WTC11 (cell line): Measurements from ENCODE around the gene RRP1B. TPM values are rescaled to one million over a fixed set of nuclear protein-coding genes. Genes with fewer than 3 reads are reported as not detected.

Experiments
- ATAC-seq: fragments of 200-7000 bp; cut with Tn5 transposase; 2 replicates; pipeline ENCODE4 v1.10.0; 2021; ENCODE audit warnings: mild to moderate bottlenecking, moderate library complexity
- CTCF ChIA-PET: fragments of 300-600 bp; sonication (Branson Sonifier 250); formaldehyde crosslinking; loops from one replicate; lab custom pipeline; 2021; ENCODE audit warnings: antibody characterized with exemption; lab: Charles Lee
- POLR2A ChIA-PET: fragments of 350-600 bp; sonication (Branson Sonifier 250); formaldehyde crosslinking; loops from one replicate; lab custom pipeline; 2021; ENCODE audit warnings: antibody characterized with exemption; lab: Charles Lee
- DNase-seq: peaks from one replicate; pipeline ENCODE4 v3.0.0; 2021; ENCODE audit warnings: low spot score
- H3K27ac Mint-ChIP-seq: 2 replicates; pipeline ENCODE4 v1.8.0; 2021; ENCODE audit warnings: mixed read lengths
- H3K27me3 Mint-ChIP-seq: 2 replicates; pipeline ENCODE4 v1.8.0; 2021; ENCODE audit warnings: low read depth, mild to moderate bottlenecking, moderate library complexity, mixed read lengths
- H3K36me3 Mint-ChIP-seq: 2 replicates; pipeline ENCODE4 v1.8.0; 2021; ENCODE audit warnings: mixed read lengths
- H3K4me1 Mint-ChIP-seq: 2 replicates; pipeline ENCODE4 v1.8.0; 2022; ENCODE audit warnings: mixed read lengths
- H3K4me3 Mint-ChIP-seq: 2 replicates; pipeline ENCODE4 v1.8.0; 2021; ENCODE audit warnings: mild to moderate bottlenecking, moderate library complexity, mixed read lengths
- H3K9me3 Mint-ChIP-seq: 2 replicates; pipeline ENCODE4 v1.8.0; 2021; ENCODE audit warnings: mixed read lengths
- CBFB ChIP-seq: sonication (generic); formaldehyde crosslinking; IDR thresholded peaks from 2 replicates; pipeline ENCODE4 v1.8.1; 2022; ENCODE audit warnings: mild to moderate bottlenecking, low read depth, missing genetic modification reagents
- ESRRA ChIP-seq: sonication (generic); formaldehyde crosslinking; IDR thresholded peaks from 2 replicates; pipeline ENCODE4 v1.8.1; 2022; ENCODE audit warnings: mild to moderate bottlenecking, missing genetic modification reagents, borderline replicate concordance
- GRHL2 ChIP-seq: fragments of 250-450 bp; sonication (Bioruptor Pico); IDR thresholded peaks from 2 replicates; pipeline ENCODE4 v1.8.0; 2022; ENCODE audit warnings: mild to moderate bottlenecking, moderate library complexity; ENCODE audit not compliant: insufficient replicate concordance, severe bottlenecking
- NFATC4 ChIP-seq: fragments of 250-450 bp; sonication (Bioruptor Pico); IDR thresholded peaks from 2 replicates; pipeline ENCODE4 v1.9.0; 2021; ENCODE audit warnings: mild to moderate bottlenecking
- NR2C2 ChIP-seq: sonication (generic); formaldehyde crosslinking; IDR thresholded peaks from 2 replicates; pipeline ENCODE4 v1.8.0; 2022; ENCODE audit warnings: mild to moderate bottlenecking, missing genetic modification reagents
- RELA ChIP-seq: sonication (generic); formaldehyde crosslinking; IDR thresholded peaks from 2 replicates; pipeline ENCODE4 v1.8.1; 2022; ENCODE audit warnings: missing genetic modification reagents, mild to moderate bottlenecking, borderline replicate concordance
- SMAD3 ChIP-seq: sonication (generic); formaldehyde crosslinking; IDR thresholded peaks from 2 replicates; pipeline ENCODE4 v1.8.0; 2022; ENCODE audit warnings: missing genetic modification reagents, mild to moderate bottlenecking, borderline replicate concordance
- SP1 ChIP-seq: sonication (generic); formaldehyde crosslinking; conservative IDR thresholded peaks from 2 replicates; pipeline ENCODE4 v1.8.1; 2022; ENCODE audit warnings: missing genetic modification reagents
- ZNF121 ChIP-seq: sonication (generic); formaldehyde crosslinking; IDR thresholded peaks from 2 replicates; pipeline ENCODE4 v1.8.0; 2023; ENCODE audit warnings: missing genetic modification reagents
- ZNF138 ChIP-seq: sonication (generic); formaldehyde crosslinking; conservative IDR thresholded peaks from 2 replicates; pipeline ENCODE4 v1.8.1; 2022; ENCODE audit warnings: mild to moderate bottlenecking, moderate library complexity, missing genetic modification reagents
- total RNA-seq: library from RNA; stranded (reverse); gene quantifications from 3 replicates; pipeline ENCODE4 v1.2.3, GENCODE V29; 2021
- TF ChIP-seq, protein P1 (sequence below): fragments of 250-450 bp; sonication (Bioruptor Pico); IDR thresholded peaks from 2 replicates; pipeline ENCODE4 v1.8.0; 2021; ENCODE audit warnings: mild to moderate bottlenecking
- TF ChIP-seq, protein P2 (sequence below): fragments of 200-600 bp; IDR thresholded peaks from 2 replicates; pipeline ENCODE4 v1.8.0; 2022; ENCODE audit warnings: antibody characterized with exemption
- TF ChIP-seq, protein P3 (sequence below): sonication (generic); formaldehyde crosslinking; IDR thresholded peaks from 2 replicates; pipeline ENCODE4 v1.8.1; 2023; ENCODE audit warnings: mild to moderate bottlenecking, missing genetic modification reagents, moderate library complexity
- TF ChIP-seq, protein P4 (sequence below): sonication (generic); formaldehyde crosslinking; IDR thresholded peaks from 2 replicates; pipeline ENCODE4 v1.8.1; 2023; ENCODE audit warnings: mild to moderate bottlenecking, missing genetic modification reagents
- TF ChIP-seq, protein P5 (sequence below): sonication (generic); formaldehyde crosslinking; IDR thresholded peaks from 2 replicates; pipeline ENCODE4 v1.8.0; 2022; ENCODE audit warnings: mild to moderate bottlenecking, missing genetic modification reagents
- TF ChIP-seq, protein P6 (sequence below): sonication (generic); formaldehyde crosslinking; IDR thresholded peaks from 2 replicates; pipeline ENCODE4 v1.8.1; 2022; ENCODE audit warnings: mild to moderate bottlenecking, moderate library complexity, missing genetic modification reagents
- TF ChIP-seq, protein P7 (sequence below): fragments of 250-450 bp; sonication (Bioruptor Pico); conservative IDR thresholded peaks from 2 replicates; pipeline ENCODE4 v1.9.0; 2021; ENCODE audit warnings: mild to moderate bottlenecking
- TF ChIP-seq, protein P8 (sequence below): sonication (generic); formaldehyde crosslinking; IDR thresholded peaks from 2 replicates; pipeline ENCODE4 v1.8.1; 2023; ENCODE audit warnings: mild to moderate bottlenecking, missing genetic modification reagents, moderate library complexity
- TF ChIP-seq, protein P9 (sequence below): sonication (generic); formaldehyde crosslinking; IDR thresholded peaks from 2 replicates; pipeline ENCODE4 v1.8.0; 2023; ENCODE audit warnings: missing genetic modification reagents, mild to moderate bottlenecking, borderline replicate concordance

Gene RRP1B
- total RNA-seq, 1 experiment from 2014 or later, result 74.9 TPM

DNA sequence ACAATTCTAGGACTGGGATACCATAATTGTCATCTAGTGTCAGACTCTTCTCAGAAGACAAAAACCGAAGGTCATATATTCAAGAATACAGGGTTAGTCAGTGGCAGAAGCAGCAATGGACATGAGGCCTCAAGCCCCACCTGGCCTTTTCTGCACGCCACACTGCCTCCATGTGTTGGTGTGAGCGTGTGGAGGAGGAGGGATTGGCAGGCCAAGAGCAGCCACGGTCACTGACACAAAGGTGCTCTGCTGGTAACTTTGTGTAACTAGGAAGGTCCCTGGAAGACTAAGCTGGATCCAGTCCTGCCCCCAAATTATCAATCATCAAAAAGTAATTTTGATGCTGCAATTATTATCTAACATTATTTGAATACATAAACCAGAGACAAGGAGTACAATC lies 35.0 kb upstream of the RRP1B start (continued):
- TF ChIP-seq NFATC4 (CRISPR knock-in tag), result no peak
- TF ChIP-seq SP1 (CRISPR knock-in tag), result no peak
- no peak for TF ChIP-seq ZNF121 (CRISPR knock-in tag)

DNA sequence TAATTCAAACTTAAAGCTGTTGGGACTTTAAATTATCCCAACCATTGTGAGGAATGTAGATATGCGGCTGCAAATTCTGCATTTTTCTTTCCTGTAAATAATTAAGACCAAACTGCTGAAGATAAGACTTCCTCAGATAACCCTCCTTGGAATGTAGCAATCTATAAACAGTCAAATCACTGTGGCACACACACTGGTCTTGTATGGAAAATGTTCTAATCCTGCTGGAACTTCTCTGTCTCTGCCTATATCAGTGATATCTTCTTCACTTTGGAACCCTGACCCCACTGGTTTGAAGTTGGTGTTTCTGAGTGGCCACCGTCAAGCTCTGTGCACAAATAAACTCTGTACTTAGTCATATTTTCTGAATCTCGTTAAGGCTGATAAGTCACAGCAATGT lies 33.0 kb upstream of the RRP1B start:
- peaks cover 22% of the 10 kb centered on the region for H3K36me3 Mint-ChIP-seq
- no peak overlapping the region for H3K27ac Mint-ChIP-seq
- H3K4me3 Mint-ChIP-seq, result no peak overlapping the region
- H3K27me3 Mint-ChIP-seq, result peaks cover 5% of the 10 kb centered on the region; the same call in 1 of the 2 replicates
- ATAC-seq (no peak), DNase-seq (no peak)
- peaks cover 3% of the 10 kb centered on the region; the same call in 1 of the 2 replicates for H3K4me1 Mint-ChIP-seq
- POLR2A ChIA-PET, result no interaction called here
- CTCF ChIA-PET, result interaction anchor here (1.3 to 1.7 kb wide), 2 partner anchors 14 to 20 kb away, joined by 3 read pairs; no protein-coding TSS in a partner anchor
- H3K9me3 Mint-ChIP-seq, result peaks cover 28% of the 10 kb centered on the region
- TF ChIP-seq, protein P1, sequence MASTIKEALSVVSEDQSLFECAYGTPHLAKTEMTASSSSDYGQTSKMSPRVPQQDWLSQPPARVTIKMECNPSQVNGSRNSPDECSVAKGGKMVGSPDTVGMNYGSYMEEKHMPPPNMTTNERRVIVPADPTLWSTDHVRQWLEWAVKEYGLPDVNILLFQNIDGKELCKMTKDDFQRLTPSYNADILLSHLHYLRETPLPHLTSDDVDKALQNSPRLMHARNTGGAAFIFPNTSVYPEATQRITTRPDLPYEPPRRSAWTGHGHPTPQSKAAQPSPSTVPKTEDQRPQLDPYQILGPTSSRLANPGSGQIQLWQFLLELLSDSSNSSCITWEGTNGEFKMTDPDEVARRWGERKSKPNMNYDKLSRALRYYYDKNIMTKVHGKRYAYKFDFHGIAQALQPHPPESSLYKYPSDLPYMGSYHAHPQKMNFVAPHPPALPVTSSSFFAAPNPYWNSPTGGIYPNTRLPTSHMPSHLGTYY, result no peak
- TF ChIP-seq, protein P2, sequence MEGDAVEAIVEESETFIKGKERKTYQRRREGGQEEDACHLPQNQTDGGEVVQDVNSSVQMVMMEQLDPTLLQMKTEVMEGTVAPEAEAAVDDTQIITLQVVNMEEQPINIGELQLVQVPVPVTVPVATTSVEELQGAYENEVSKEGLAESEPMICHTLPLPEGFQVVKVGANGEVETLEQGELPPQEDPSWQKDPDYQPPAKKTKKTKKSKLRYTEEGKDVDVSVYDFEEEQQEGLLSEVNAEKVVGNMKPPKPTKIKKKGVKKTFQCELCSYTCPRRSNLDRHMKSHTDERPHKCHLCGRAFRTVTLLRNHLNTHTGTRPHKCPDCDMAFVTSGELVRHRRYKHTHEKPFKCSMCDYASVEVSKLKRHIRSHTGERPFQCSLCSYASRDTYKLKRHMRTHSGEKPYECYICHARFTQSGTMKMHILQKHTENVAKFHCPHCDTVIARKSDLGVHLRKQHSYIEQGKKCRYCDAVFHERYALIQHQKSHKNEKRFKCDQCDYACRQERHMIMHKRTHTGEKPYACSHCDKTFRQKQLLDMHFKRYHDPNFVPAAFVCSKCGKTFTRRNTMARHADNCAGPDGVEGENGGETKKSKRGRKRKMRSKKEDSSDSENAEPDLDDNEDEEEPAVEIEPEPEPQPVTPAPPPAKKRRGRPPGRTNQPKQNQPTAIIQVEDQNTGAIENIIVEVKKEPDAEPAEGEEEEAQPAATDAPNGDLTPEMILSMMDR, result no peak
- TF ChIP-seq NR2C2 (no peak), GRHL2 (CRISPR knock-in tag) (no peak), ESRRA (CRISPR knock-in tag) (no peak), ZNF138 (no peak), CBFB (CRISPR knock-in tag) (no peak), SMAD3 (CRISPR knock-in tag) (no peak), RELA (CRISPR knock-in tag) (no peak)
- TF ChIP-seq, protein P3, sequence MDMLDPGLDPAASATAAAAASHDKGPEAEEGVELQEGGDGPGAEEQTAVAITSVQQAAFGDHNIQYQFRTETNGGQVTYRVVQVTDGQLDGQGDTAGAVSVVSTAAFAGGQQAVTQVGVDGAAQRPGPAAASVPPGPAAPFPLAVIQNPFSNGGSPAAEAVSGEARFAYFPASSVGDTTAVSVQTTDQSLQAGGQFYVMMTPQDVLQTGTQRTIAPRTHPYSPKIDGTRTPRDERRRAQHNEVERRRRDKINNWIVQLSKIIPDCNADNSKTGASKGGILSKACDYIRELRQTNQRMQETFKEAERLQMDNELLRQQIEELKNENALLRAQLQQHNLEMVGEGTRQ (CRISPR knock-in tag), result no peak
- TF ChIP-seq, protein P4, sequence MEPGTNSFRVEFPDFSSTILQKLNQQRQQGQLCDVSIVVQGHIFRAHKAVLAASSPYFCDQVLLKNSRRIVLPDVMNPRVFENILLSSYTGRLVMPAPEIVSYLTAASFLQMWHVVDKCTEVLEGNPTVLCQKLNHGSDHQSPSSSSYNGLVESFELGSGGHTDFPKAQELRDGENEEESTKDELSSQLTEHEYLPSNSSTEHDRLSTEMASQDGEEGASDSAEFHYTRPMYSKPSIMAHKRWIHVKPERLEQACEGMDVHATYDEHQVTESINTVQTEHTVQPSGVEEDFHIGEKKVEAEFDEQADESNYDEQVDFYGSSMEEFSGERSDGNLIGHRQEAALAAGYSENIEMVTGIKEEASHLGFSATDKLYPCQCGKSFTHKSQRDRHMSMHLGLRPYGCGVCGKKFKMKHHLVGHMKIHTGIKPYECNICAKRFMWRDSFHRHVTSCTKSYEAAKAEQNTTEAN (CRISPR knock-in tag), result no peak
- TF ChIP-seq, protein P5, sequence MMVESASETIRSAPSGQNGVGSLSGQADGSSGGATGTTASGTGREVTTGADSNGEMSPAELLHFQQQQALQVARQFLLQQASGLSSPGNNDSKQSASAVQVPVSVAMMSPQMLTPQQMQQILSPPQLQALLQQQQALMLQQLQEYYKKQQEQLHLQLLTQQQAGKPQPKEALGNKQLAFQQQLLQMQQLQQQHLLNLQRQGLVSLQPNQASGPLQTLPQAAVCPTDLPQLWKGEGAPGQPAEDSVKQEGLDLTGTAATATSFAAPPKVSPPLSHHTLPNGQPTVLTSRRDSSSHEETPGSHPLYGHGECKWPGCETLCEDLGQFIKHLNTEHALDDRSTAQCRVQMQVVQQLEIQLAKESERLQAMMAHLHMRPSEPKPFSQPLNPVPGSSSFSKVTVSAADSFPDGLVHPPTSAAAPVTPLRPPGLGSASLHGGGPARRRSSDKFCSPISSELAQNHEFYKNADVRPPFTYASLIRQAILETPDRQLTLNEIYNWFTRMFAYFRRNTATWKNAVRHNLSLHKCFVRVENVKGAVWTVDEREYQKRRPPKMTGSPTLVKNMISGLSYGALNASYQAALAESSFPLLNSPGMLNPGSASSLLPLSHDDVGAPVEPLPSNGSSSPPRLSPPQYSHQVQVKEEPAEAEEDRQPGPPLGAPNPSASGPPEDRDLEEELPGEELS (CRISPR knock-in tag), result no peak
- TF ChIP-seq, protein P6, sequence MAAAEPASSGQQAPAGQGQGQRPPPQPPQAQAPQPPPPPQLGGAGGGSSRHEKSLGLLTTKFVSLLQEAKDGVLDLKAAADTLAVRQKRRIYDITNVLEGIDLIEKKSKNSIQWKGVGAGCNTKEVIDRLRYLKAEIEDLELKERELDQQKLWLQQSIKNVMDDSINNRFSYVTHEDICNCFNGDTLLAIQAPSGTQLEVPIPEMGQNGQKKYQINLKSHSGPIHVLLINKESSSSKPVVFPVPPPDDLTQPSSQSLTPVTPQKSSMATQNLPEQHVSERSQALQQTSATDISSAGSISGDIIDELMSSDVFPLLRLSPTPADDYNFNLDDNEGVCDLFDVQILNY, result no peak
- TF ChIP-seq, protein P7, sequence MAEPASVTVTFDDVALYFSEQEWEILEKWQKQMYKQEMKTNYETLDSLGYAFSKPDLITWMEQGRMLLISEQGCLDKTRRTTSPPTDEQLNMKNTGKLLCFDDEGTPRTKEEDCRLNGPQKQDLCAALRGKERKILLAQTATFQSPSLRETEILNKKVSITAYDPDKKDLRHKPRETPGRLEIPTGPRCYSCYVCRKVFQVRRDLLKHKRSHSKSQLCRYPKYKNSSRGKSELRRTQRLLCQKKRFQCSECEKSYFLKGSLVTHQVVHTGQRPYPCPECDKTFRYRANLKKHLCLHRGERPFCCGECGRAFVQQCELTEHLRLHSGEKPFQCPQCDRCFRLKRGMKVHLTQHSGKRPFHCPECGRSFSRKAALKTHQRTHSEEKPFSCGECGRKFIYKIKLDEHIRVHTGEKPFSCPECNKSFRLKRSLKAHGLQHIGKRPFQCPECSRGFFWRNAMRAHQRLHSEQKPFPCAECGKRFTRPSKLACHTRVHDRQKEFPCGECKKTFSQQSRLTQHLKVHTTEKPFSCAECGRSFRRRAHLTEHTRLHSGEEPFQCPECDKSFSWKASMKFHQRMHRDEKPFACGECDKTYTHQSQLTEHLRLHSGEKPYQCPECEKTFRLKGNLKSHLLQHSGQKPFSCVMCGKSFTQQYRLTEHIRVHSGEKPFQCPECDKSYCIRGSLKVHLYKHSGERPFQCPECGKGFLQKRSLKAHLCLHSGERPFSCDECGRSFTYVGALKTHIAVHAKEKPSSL, result no peak
- TF ChIP-seq, protein P8, sequence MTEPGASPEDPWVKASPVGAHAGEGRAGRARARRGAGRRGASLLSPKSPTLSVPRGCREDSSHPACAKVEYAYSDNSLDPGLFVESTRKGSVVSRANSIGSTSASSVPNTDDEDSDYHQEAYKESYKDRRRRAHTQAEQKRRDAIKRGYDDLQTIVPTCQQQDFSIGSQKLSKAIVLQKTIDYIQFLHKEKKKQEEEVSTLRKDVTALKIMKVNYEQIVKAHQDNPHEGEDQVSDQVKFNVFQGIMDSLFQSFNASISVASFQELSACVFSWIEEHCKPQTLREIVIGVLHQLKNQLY (CRISPR knock-in tag), result no peak
- TF ChIP-seq, protein P9, sequence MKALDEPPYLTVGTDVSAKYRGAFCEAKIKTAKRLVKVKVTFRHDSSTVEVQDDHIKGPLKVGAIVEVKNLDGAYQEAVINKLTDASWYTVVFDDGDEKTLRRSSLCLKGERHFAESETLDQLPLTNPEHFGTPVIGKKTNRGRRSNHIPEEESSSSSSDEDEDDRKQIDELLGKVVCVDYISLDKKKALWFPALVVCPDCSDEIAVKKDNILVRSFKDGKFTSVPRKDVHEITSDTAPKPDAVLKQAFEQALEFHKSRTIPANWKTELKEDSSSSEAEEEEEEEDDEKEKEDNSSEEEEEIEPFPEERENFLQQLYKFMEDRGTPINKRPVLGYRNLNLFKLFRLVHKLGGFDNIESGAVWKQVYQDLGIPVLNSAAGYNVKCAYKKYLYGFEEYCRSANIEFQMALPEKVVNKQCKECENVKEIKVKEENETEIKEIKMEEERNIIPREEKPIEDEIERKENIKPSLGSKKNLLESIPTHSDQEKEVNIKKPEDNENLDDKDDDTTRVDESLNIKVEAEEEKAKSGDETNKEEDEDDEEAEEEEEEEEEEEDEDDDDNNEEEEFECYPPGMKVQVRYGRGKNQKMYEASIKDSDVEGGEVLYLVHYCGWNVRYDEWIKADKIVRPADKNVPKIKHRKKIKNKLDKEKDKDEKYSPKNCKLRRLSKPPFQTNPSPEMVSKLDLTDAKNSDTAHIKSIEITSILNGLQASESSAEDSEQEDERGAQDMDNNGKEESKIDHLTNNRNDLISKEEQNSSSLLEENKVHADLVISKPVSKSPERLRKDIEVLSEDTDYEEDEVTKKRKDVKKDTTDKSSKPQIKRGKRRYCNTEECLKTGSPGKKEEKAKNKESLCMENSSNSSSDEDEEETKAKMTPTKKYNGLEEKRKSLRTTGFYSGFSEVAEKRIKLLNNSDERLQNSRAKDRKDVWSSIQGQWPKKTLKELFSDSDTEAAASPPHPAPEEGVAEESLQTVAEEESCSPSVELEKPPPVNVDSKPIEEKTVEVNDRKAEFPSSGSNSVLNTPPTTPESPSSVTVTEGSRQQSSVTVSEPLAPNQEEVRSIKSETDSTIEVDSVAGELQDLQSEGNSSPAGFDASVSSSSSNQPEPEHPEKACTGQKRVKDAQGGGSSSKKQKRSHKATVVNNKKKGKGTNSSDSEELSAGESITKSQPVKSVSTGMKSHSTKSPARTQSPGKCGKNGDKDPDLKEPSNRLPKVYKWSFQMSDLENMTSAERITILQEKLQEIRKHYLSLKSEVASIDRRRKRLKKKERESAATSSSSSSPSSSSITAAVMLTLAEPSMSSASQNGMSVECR, result no peak
